OCI-LY7 (cell line): Measurements from ENCODE around the gene ZDHHC14. TPM values are rescaled to one million over a fixed set of nuclear protein-coding genes. Genes with fewer than 3 reads are reported as not detected.
"Not testable (repeated sequence)": the region's sequence is repeated elsewhere in the genome, so short reads cannot be mapped to it uniquely, and the experiment has no call there.

Source experiments
- BruUV-seq: library from RNA; stranded (reverse); fragments of 400-500 nt; replicated peaks from 2 replicates; lab custom pipeline; 2021; lab: Mats Ljungman, UMichigan
- CTCF ChIA-PET: fragments of 300-600 bp; sonication (Branson Sonifier 250); formaldehyde crosslinking; loops from one replicate; lab custom pipeline; 2022; ENCODE audit warnings: antibody characterized with exemption; ENCODE audit not compliant: unreplicated experiment; lab: Charles Lee
- POLR2A ChIA-PET: fragments of 300-600 bp; sonication (Branson Sonifier 250); formaldehyde crosslinking; loops from one replicate; lab custom pipeline; 2022; ENCODE audit warnings: antibody characterized with exemption; lab: Charles Lee
- DNase-seq: peaks from one replicate; pipeline ENCODE4 v3.0.0-alpha.2; 2015; ENCODE audit warnings: low spot score
- H2AFZ ChIP-seq: fragments of 200-600 bp; sonication (generic), shearing (Covaris generic); 2 replicates; pipeline ENCODE4 v1.6.1; 2014; ENCODE audit warnings: mild to moderate bottlenecking, antibody characterized with exemption, low read length, moderate library complexity
- H3K27ac ChIP-seq: fragments of 200-600 bp; sonication (generic); 2 replicates; pipeline ENCODE4 v1.5.1; 2014; ENCODE audit warnings: mixed run types, low read depth, mild to moderate bottlenecking, moderate library complexity, low read length, inconsistent platforms; ENCODE audit not compliant: poor library complexity, severe bottlenecking
- H3K36me3 ChIP-seq: fragments of 200-600 bp; sonication (generic); 2 replicates; pipeline ENCODE4 v1.6.1; 2014; ENCODE audit warnings: mild to moderate bottlenecking, antibody characterized with exemption, low read length, moderate library complexity, mixed read lengths; ENCODE audit not compliant: insufficient read depth
- H3K4me1 ChIP-seq: fragments of 200-600 bp; sonication (generic); 2 replicates; pipeline ENCODE4 v1.5.1; 2014; ENCODE audit warnings: mild to moderate bottlenecking, low read length; ENCODE audit not compliant: insufficient read depth, poor library complexity, severe bottlenecking
- H3K4me2 ChIP-seq: fragments of 200-600 bp; sonication (generic); 2 replicates; pipeline ENCODE4 v1.6.1; 2014; ENCODE audit warnings: mild to moderate bottlenecking, low read length
- H3K4me3 ChIP-seq: fragments of 200-600 bp; sonication (generic); 2 replicates; pipeline ENCODE4 v1.5.1; 2014; ENCODE audit warnings: mild to moderate bottlenecking, low read depth, low read length; ENCODE audit not compliant: poor library complexity, severe bottlenecking
- H3K79me2 ChIP-seq: fragments of 200-600 bp; sonication (generic); 2 replicates; pipeline ENCODE4 v1.6.1; 2016; ENCODE audit warnings: low read depth, mild to moderate bottlenecking, low read length, moderate library complexity, mixed read lengths; ENCODE audit not compliant: insufficient read depth
- H3K9me2 ChIP-seq: fragments of 200-600 bp; sonication (generic); 2 replicates; pipeline ENCODE4 v1.6.1; 2016; ENCODE audit warnings: mild to moderate bottlenecking, low read length, mixed read lengths; ENCODE audit not compliant: insufficient read depth
- H3K9me3 ChIP-seq: fragments of 200-600 bp; sonication (generic); 2 replicates; pipeline ENCODE4 v1.6.1; 2014; ENCODE audit warnings: mild to moderate bottlenecking, mixed run types, low read length, mixed read lengths
- H4K20me1 ChIP-seq: fragments of 200-600 bp; sonication (generic); 2 replicates; pipeline ENCODE4 v1.6.1; 2014; ENCODE audit warnings: mild to moderate bottlenecking, antibody characterized with exemption, low read length, moderate library complexity, mixed read lengths; ENCODE audit not compliant: insufficient read depth
- CTCF ChIP-seq: fragments of 200-600 bp; sonication (generic); conservative IDR thresholded peaks from 2 replicates; pipeline ENCODE4 v1.5.1; 2014; ENCODE audit warnings: mild to moderate bottlenecking, antibody characterized with exemption, low read length, moderate library complexity, mixed read lengths
- EZH2phosphoT487 ChIP-seq: fragments of 200-600 bp; sonication (generic); IDR thresholded peaks from 2 replicates; pipeline ENCODE4 v1.6.1; 2018; ENCODE audit warnings: low read depth, borderline replicate concordance, mild to moderate bottlenecking, mixed run types, antibody characterized with exemption, low read length, moderate library complexity, mixed read lengths
- intact Hi-C: fragments of 100-400 bp; cut with micrococcal nuclease; formaldehyde crosslinking; loops from one replicate; pipeline ENCODE4 v1.10.0; 2022; ENCODE audit not compliant: unreplicated experiment
- total RNA-seq, 2 experiments: library from RNA; depleted of rRNA in 1 of 2; stranded (reverse); fragments of >200 nt in 1 of 2; shearing (Covaris generic) in 1 of 2; gene quantifications; 2 replicates each; pipeline ENCODE4 v1.2.3, GENCODE V29; 2014 to 2022

The ZDHHC14 gene
- total RNA-seq, 2 experiments from 2014 or later: 0.69 to 3.0 TPM

- BruUV-seq: no TSS peak
- TF ChIP-seq EZH2phosphoT487 (no peak), CTCF (no peak)
- Histone ChIP-seq H3K4me1 (no peaks in the 10 kb centered on the region), H3K4me3 (no peak overlapping the region), H3K36me3 (no peaks in the 10 kb centered on the region), H3K79me2 (no peaks in the 10 kb centered on the region), H4K20me1 (no peaks in the 10 kb centered on the region), H3K27ac (no peak overlapping the region), H2AFZ (no peak overlapping the region), H3K9me2 (no peaks in the 10 kb centered on the region), H3K9me3 (peaks cover 14% of the 10 kb centered on the region; the same call in 1 of the 2 replicates), H3K4me2 (no peak overlapping the region)
- CTCF ChIA-PET: no interaction called here
- POLR2A ChIA-PET: interaction anchor here (0.8 to 1.2 kb wide), 3 partner anchors 12 to 273 kb away, joined by 3 read pairs; no protein-coding TSS in a partner anchor
- DNase-seq: no peak
- intact Hi-C loops: no loop called here
Observed at GRCh38 chr6:157392927-157393668, 12.1 kb downstream of the ZDHHC14 start.

GRCh38 chr6:157393669-157394327, 12.8 kb downstream of the ZDHHC14 start:
- Histone ChIP-seq H2AFZ (no peak overlapping the region), H3K79me2 (no peaks in the 10 kb centered on the region), H4K20me1 (no peaks in the 10 kb centered on the region), H3K4me3 (no peak overlapping the region), H3K9me2 (no peaks in the 10 kb centered on the region), H3K4me2 (no peak overlapping the region), H3K27ac (no peak overlapping the region), H3K36me3 (no peaks in the 10 kb centered on the region), H3K9me3 (peaks cover 14% of the 10 kb centered on the region; the same call in 1 of the 2 replicates), H3K4me1 (no peaks in the 10 kb centered on the region)
- POLR2A ChIA-PET: no interaction called here
- DNase-seq: no peak
- no TSS peak for BruUV-seq
- intact Hi-C loops: no loop called here
- TF ChIP-seq EZH2phosphoT487 (no peak), CTCF (no peak)
- CTCF ChIA-PET: no interaction called here

GRCh38 chr6:157395199-157395598, 14.2 kb downstream of the ZDHHC14 start:
- H3K9me3 ChIP-seq, H3K4me1 ChIP-seq, H3K36me3 ChIP-seq, POLR2A ChIA-PET, CTCF ChIA-PET, H4K20me1 ChIP-seq, BruUV-seq, H3K4me2 ChIP-seq, H3K79me2 ChIP-seq, H3K27ac ChIP-seq, intact Hi-C loops, H3K4me3 ChIP-seq, H3K9me2 ChIP-seq, DNase-seq, H2AFZ ChIP-seq: not testable (repeated sequence)
